ENCODE results near the gene ARHGAP9. TPM values are rescaled to one million over a fixed set of nuclear protein-coding genes. Genes with fewer than 3 reads are reported as not detected.

Gene ARHGAP9
- total RNA-seq, 2 donors from 2014 or later: 32.0 to 32.5 TPM

DNA sequence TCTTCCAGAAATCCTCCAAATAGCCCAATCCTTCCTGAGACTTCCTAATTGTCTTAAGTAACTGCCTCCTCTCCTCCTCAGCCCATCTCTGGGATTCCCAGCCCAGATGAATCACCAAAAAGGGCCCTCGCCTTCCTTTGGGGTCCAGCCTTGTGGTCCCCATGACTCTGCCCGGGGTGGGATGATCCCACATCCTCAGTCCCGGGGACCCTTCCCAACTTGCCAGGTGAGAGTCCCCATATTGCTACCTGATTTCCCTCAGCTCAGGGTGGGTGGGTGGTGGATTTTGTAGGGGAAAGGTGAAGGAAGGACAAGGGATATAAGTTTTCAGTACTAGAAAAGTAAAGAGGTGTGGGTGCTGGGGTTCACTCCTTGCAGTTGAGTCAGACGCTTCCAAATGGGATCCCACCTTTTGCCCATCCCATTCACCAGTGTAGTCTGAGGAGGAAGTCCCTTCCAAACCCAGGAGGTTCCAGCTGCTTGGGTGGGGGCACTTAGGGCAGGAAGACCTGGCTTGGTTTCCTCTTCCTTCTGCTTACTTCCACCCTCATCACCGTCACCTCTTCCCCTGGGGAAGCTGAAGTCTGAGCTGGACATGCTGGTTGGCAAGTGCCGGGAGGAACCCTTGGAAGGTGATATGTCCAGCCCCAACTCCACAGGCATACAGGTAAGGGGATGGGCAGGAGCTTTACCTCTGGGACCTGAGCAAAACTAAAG lies 14.5 kb downstream of the ARHGAP9 start:
- Histone ChIP-seq H3K4me1 (ENCODE audit: control insufficient read depth in 1 of 2, low read depth in 2 of 2) (peaks cover 11 to 12% of the 10 kb centered on the region in 2 donors), H3K9me3 (no peaks in the 10 kb centered on the region), H3K36me3 (no peaks in the 10 kb centered on the region), H3K27ac (no peak overlapping the region), H3K4me3 (no peak overlapping the region), H3K27me3 (replicated peaks; ENCODE audit: insufficient read depth) (no peaks in the 10 kb centered on the region)
- TF ChIP-seq, protein P1, sequence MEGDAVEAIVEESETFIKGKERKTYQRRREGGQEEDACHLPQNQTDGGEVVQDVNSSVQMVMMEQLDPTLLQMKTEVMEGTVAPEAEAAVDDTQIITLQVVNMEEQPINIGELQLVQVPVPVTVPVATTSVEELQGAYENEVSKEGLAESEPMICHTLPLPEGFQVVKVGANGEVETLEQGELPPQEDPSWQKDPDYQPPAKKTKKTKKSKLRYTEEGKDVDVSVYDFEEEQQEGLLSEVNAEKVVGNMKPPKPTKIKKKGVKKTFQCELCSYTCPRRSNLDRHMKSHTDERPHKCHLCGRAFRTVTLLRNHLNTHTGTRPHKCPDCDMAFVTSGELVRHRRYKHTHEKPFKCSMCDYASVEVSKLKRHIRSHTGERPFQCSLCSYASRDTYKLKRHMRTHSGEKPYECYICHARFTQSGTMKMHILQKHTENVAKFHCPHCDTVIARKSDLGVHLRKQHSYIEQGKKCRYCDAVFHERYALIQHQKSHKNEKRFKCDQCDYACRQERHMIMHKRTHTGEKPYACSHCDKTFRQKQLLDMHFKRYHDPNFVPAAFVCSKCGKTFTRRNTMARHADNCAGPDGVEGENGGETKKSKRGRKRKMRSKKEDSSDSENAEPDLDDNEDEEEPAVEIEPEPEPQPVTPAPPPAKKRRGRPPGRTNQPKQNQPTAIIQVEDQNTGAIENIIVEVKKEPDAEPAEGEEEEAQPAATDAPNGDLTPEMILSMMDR (IDR thresholded peaks at IDR 0.05): no peak
- DNase-seq (ENCODE audit: low spot score) (no peak), ATAC-seq (ENCODE audit: insufficient number of reproducible peaks, low FRiP score, low read depth) (no peak)

DNA sequence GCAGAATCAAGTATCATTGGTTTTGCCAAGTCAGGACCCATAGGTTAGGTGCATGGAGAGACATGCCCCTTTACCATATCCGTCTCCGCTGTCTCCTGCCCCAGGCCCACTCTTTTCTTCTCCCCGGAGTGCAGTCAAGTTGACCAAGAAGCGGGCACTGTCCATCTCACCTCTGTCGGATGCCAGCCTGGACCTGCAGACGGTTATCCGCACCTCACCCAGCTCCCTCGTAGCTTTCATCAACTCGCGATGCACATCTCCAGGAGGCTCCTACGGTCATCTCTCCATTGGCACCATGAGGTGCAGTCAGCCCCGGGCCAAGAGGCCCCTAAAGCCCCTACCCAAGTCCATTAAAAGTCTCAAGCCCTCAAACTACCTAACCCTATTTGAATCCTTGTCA lies 15.1 kb downstream of the ARHGAP9 start:
- Histone ChIP-seq H3K36me3 (no peaks in the 10 kb centered on the region), H3K27ac (no peak overlapping the region), H3K4me3 (no peak overlapping the region), H3K4me1 (ENCODE audit: control insufficient read depth in 1 of 2, low read depth in 2 of 2) (peaks cover 12% of the 10 kb centered on the region in 2 donors), H3K9me3 (no peaks in the 10 kb centered on the region), H3K27me3 (replicated peaks; ENCODE audit: insufficient read depth) (no peaks in the 10 kb centered on the region)
- TF ChIP-seq, protein P1 (IDR thresholded peaks at IDR 0.05): no peak
- no peak for DNase-seq (ENCODE audit: low spot score)
- no peak for ATAC-seq (ENCODE audit: insufficient number of reproducible peaks, low FRiP score, low read depth)

DNA sequence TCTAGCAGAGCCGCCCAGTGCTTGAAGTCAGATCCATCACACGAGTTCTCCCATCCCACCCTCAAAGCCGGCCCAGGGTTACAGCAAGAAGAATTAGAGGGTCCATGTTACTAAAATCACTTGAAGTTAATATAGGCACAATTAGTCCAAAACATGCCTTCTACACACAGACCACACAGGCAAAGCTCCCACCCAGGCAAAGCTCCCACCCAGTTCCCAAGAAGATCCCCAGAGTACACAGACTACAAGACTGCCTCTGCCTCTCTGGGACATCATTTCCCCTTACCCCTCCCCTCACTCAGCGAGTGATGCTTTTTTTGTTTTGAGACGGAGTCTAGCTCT lies 16.8 kb downstream of the ARHGAP9 start:
- no peaks in the 10 kb centered on the region for H3K27me3 ChIP-seq (replicated peaks; ENCODE audit: insufficient read depth)
- H3K27ac ChIP-seq: peak overlapping the region; percentile 58 to 75
- H3K4me3 ChIP-seq: peak overlapping the region; percentile 71
- no peaks in the 10 kb centered on the region for H3K36me3 ChIP-seq
- no peak for ATAC-seq (ENCODE audit: insufficient number of reproducible peaks, low FRiP score, low read depth)
- no peaks in the 10 kb centered on the region for H3K9me3 ChIP-seq
- TF ChIP-seq, protein P1 (IDR thresholded peaks at IDR 0.05): peak; percentile 20
- H3K4me1 ChIP-seq (ENCODE audit: control insufficient read depth in 1 of 2, low read depth in 2 of 2): peaks cover 12 to 18% of the 10 kb centered on the region in 2 donors
- no peak for DNase-seq (ENCODE audit: low spot score)

DNA sequence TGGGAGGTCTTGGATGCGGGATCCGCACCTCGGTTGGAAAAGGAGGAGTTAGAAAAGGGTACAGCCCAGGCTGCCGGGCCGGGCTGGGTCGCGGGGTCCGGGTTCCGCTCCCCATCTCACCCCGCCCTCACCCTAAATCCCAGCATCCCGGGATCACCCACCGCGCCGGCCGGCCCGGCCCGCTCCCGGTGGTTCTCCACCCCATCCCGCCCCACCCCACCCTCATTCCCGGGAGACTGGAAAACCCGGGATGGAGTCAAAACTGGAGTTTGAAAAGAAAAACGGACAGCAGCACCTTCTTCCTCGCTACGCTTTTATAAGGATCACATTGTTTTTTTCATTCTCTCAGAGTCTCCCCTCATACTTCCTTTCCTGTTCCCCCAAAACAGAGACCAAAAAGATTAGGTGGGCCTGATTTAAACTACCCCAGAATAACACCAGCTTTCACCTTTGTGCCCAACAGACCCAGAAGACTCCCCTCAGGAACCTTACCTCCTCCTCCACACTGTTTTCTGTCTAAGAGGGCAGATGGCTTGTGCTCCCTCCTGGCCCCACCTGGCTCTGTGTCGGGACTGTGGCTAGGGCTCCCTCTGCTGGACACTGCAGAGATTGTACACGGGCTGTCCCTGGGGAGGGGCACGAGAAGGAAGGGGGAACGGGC lies 17.3 kb downstream of the ARHGAP9 start:
- H3K27me3 ChIP-seq (replicated peaks; ENCODE audit: insufficient read depth): no peaks in the 10 kb centered on the region
- TF ChIP-seq, protein P1 (IDR thresholded peaks at IDR 0.05): peak; percentile 91
- peaks cover 12 to 18% of the 10 kb centered on the region in 2 donors for H3K4me1 ChIP-seq (ENCODE audit: control insufficient read depth in 1 of 2, low read depth in 2 of 2)
- no peaks in the 10 kb centered on the region for H3K9me3 ChIP-seq
- H3K27ac ChIP-seq: peak overlapping the region; percentile 58 to 75
- DNase-seq (ENCODE audit: low spot score) (peak; percentile 72), ATAC-seq (ENCODE audit: insufficient number of reproducible peaks, low FRiP score, low read depth) (peak; percentile 61)
- H3K36me3 ChIP-seq: no peaks in the 10 kb centered on the region
- H3K4me3 ChIP-seq: peak overlapping the region; percentile 71

DNA sequence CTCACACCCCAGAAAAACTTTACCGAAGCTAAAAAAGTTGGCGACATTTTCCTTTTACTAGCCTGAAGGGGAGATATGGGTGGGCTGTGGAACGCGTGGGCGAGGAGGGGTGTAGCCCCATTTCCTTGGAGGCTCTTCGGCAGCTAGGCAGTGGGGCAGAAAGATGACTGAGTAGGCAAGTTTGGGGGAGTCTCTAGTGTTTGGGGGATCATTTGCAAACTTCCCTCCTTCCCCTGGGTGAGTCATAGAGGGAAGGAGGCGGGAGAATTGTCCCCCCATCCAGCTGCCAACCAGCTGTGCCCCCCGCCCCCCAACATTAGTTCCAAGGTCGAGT lies 17.8 kb downstream of the ARHGAP9 start:
- TF ChIP-seq, protein P1 (IDR thresholded peaks at IDR 0.05): no peak
- Histone ChIP-seq H3K27ac (peak overlapping the region; percentile 58 to 75), H3K36me3 (no peaks in the 10 kb centered on the region), H3K4me1 (ENCODE audit: control insufficient read depth in 1 of 2, low read depth in 2 of 2) (peaks cover 12 to 18% of the 10 kb centered on the region in 2 donors), H3K9me3 (no peaks in the 10 kb centered on the region), H3K27me3 (replicated peaks; ENCODE audit: insufficient read depth) (no peaks in the 10 kb centered on the region), H3K4me3 (peak overlapping the region; percentile 71)
- no peak for DNase-seq (ENCODE audit: low spot score)
- ATAC-seq (ENCODE audit: insufficient number of reproducible peaks, low FRiP score, low read depth): no peak
